Endometrium (tissue), 2 donors: ENCODE measurements around the gene HECTD1.
"Not testable (repeated sequence)": the region's sequence is repeated elsewhere in the genome, so short reads cannot be mapped to it uniquely, and the experiment has no call there.

Source experiments
- FAIRE-seq: peaks from 2 replicates; lab custom pipeline; 2012; peaks lifted over from hg19 to GRCh38; lab: Jason Lieb, UNC
- donor health status: control.
- donor health status: control.

The HECTD1 gene

DNA sequence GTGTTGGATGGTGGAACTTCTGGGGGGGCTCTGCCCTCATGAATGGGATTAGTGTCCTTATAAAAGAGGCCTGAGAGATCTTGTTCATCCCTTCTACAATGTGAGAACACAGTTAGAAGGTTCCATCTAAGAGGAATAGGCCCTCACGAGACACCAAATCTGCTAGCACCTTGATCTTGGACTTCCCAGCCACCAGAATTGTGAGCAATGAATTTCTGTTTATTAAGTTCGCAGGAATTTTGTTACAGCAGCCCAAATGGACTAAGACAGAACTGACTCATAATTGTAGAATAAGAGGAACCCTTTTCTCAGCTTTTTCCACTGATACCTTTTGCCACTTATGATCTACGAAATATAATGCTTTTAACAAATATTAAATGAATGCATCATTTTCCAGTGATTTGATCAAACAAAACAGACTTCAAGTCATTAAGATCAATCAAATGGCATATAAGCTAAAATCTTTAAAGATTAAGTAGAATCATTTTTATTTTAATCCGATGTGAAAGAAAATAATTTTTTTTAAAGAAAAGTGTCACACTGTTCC lies 68.2 kb downstream of the HECTD1 start:
- FAIRE-seq: no peak

- FAIRE-seq: no peak
These were observed 69.3 kb downstream of the HECTD1 start for GRCh38 chr14:31138301-31138700.

- FAIRE-seq: no peak
These were observed 70.2 kb downstream of the HECTD1 start for GRCh38 chr14:31137214-31137889.

- FAIRE-seq: no peak
These were observed 74.5 kb downstream of the HECTD1 start for GRCh38 chr14:31133133-31133532.

GRCh38 chr14:31128601-31129526 lies 78.7 kb downstream of the HECTD1 start:
- FAIRE-seq: no peak

DNA sequence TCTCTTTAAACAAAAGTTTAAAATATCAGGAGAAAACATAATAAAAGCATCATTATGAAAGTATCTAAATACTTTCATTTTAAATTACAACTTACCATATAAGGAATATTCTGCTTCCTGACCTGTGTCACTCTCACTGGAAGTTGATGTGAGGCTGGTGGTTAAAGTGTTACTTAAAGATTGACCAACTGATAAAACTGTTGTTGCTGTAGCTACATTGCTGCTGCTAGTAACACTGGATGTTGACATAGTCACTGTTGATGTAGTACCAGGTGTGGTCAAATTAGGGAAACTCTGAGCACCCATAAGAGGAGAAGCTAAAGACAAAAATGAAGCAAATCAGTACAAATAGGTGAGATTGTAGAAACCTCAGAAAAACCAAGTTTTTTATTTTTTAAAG lies 79.9 kb downstream of the HECTD1 start:
- peak; percentile 18 for FAIRE-seq

- FAIRE-seq: no peak
These were observed 80.9 kb downstream of the HECTD1 start for GRCh38 chr14:31126680-31127079.

GRCh38 chr14:31125231-31125630 lies 82.4 kb downstream of the HECTD1 start:
- FAIRE-seq: no peak

DNA sequence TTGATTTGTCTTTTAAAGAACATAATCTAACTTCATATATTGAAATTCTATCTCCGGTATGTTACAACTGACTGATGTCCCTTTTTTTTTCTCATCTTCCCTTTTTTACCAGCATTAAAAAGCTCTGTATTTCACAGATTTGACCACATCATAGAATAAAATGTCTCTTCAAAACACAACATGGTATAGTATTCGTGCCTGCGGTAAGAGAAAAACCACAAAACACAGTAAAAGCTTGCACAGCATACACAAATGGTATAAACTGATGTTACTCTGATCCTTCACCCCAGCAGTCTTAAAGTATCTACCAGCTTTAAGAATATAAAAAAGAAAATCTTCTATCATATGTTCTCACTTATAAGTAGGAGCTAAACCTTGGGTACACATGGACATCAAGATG lies 83.4 kb downstream of the HECTD1 start:
- no peak for FAIRE-seq

DNA sequence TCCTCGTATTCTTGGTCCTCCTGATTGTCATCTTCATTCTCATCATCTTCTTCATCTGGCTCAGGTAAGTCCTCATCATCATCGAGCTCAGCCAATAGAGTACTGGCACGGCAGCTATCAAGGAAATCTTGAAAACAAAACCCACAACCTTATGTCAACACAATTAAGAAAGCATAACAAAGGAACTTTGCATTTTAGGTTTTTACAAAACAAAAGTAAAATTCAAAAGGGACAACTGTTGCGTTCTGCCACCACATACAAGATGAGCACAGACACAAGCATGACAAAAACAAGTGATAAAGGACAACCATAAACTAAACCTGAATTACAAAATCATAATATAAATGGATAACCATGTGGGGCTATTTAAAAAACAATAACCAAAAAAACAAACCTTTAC lies 84.7 kb downstream of the HECTD1 start:
- FAIRE-seq: no peak

- no peak for FAIRE-seq
These were observed 85.4 kb downstream of the HECTD1 start for GRCh38 chr14:31122098-31122611.

- FAIRE-seq: no peak
These were observed 88.7 kb downstream of the HECTD1 start for GRCh38 chr14:31118892-31119291.

DNA sequence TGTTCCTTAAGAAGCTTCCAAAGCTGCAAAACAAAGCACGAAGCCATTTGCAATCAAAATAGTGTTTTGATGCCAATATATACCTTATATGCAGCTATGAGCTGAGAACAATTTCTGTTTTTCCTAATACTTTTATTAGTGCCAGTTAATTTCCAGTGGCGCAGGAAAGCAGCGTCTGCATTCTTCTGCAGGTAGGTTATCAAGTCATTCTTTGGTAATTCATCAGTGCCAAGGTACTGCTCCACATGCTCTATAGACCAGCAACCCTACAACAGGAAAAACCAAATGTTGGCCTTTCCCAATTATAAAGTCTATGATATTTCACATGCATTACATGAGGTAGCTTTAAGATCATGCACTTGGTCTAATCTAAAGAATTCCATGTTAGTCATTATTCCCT lies 93.8 kb downstream of the HECTD1 start:
- no peak for FAIRE-seq

GRCh38 chr14:31110872-31111271 lies 96.7 kb downstream of the HECTD1 start:
- FAIRE-seq: no peak

GRCh38 chr14:31109257-31109656 lies 98.3 kb downstream of the HECTD1 start:
- FAIRE-seq: no peak

DNA sequence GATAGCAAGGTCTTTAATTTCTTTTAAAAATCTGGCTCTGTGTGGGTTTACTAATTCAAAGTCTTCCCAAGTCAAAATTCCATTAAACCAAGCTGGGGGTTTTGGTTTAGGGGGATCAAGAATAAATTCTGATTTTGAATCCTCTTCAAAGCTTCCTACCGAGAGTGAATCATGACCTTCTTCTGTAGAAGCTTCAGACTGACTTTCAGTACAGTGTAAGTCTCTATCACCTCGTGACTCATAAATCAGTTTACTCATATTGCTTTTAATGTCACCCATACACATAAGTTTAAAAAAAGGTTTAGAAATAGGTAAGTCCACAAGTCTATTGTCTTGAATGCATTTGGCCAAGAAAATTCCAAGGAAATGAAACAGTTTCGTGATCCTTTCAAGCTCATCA lies 100.8 kb downstream of the HECTD1 start:
- FAIRE-seq: no peak

DNA sequence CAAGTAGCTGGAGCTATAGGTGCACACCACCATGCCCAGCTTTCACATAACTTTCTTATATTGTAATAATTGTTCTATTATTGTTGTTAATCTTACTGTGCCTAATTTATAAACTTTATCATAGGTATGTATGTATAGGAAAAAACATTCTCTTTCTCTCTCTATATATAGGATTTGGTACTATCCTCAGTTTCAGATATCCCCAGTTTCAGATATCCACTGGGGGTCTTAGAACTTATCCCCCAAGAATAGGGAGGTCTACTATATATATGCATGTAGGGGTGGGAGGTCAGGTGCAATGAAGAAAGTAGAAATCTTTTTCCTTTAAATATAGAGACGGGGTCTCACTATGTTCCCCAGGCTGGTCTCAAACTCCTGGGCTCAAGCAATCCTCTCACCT lies 110.5 kb downstream of the HECTD1 start:
- FAIRE-seq: no peak

DNA sequence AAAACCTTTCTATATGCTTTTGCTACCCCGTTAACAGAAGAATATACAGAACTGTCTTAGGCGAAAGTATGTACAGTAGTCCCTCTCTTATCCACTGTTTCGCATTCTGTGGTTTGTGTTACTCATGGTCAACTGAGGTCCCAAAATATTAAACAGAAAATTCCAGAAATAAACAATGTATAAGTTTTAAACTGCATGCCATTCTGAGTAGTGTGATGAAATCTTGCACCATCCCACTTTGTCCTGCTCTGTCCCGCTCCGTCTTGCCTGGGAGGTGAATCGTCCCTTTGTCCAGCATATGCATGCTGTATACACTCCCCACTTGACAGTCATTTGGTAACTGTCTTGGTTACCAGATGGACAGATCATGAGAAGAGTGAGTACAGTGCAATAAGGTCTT lies 111.3 kb downstream of the HECTD1 start:
- no peak for FAIRE-seq

DNA sequence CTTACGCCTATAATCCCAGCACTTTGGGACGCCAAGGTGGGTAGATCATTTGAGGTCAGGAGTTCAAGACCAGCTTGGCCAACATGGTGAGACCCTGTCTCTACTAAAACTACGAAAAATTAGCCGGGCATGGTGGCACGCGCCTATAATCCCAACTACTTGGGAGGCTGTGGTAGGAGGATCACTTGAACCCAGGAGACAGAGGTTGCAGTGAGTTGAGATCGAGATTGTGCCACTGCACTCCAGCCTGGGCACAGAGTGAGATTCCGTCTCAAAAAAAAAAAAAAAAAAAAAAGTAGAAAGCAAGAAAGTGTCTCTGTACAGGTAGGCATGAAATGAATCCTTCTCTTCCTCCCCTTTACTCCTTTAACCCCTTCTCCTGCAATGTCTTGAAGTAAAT lies 111.8 kb downstream of the HECTD1 start:
- not testable (repeated sequence) for FAIRE-seq

GRCh38 chr14:31093884-31094839 lies 113.4 kb downstream of the HECTD1 start:
- FAIRE-seq: not testable (repeated sequence)

DNA sequence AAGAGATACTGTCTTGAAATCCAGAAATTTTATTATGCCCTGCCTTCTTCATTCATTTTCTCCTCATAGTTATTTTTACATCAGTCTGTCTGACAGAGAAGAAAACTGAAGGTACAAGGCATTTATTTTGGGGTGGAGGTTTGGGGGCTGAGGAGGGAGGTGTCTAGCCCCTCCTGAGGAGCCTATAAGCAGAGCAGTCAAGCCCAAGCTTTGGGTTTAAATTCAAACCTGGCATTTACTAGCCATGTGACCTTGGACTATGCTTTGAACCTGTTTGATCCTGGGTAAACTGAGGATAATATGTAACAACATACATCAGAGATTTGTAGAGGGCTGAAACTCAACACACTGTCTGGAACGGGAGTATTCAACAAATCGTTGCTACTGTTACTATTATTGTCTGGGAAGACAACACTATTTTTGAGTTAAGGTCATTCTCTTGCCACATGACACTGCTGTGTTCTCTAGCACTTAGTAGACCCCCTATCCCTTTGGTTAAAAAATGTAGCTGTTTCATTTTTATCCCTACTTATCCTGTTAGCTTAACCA lies 115.4 kb downstream of the HECTD1 start:
- FAIRE-seq: no peak
